MV-4-11 (cell line): ENCODE measurements around the gene RPF1.
"Not testable (repeated sequence)": the region's sequence is repeated elsewhere in the genome, so short reads cannot be mapped to it uniquely, and the experiment has no call there.

Experiments used
- DNase-seq: peaks from one replicate; lab custom pipeline; 2025; lab: John Stamatoyannopoulos, UW

Gene RPF1

GRCh38 chr1:84492726-84493125 lies 13.7 kb downstream of the RPF1 start:
- DNase-seq: no peak

GRCh38 chr1:84493747-84494146 lies 14.7 kb downstream of the RPF1 start:
- DNase-seq: no peak

- no peak for DNase-seq
Measured at GRCh38 chr1:84496498-84496897, 17.4 kb downstream of the RPF1 start.

- peak; percentile 47 for DNase-seq
Measured at GRCh38 chr1:84497631-84498275, 18.7 kb downstream of the RPF1 start.

- no peak for DNase-seq
Measured at GRCh38 chr1:84502927-84503326, 23.9 kb downstream of the RPF1 start.

GRCh38 chr1:84504580-84505492 lies 25.8 kb downstream of the RPF1 start:
- peak; percentile 45 for DNase-seq

- peak; percentile 50 for DNase-seq
Measured at GRCh38 chr1:84505493-84506001, 26.5 kb downstream of the RPF1 start.

- peak; percentile 94 for DNase-seq
Measured at GRCh38 chr1:84506002-84506728, 27.1 kb downstream of the RPF1 start, which contains the start of the genes GNG5 and SPATA1. Gene GNG5 (minus strand): TSS chr1:84506581. CDS start chr1:84506091, 490 bp downstream. Gene SPATA1 (plus strand): TSS chr1:84506386. CDS start chr1:84516360, 9,974 bp downstream.

GRCh38 chr1:84506729-84507453 lies 27.8 kb downstream of the RPF1 start:
- no peak for DNase-seq

GRCh38 chr1:84507887-84508286 lies 28.8 kb downstream of the RPF1 start:
- DNase-seq: not testable (repeated sequence)

- DNase-seq: no peak
Measured at GRCh38 chr1:84508510-84508909, 29.4 kb downstream of the RPF1 start.

- DNase-seq: no peak
Measured at GRCh38 chr1:84509029-84509428, 30.0 kb downstream of the RPF1 start.

- no peak for DNase-seq
Measured at GRCh38 chr1:84510165-84510564, 31.1 kb downstream of the RPF1 start.

- no peak for DNase-seq
Measured at GRCh38 chr1:84510668-84511067, 31.6 kb downstream of the RPF1 start.

GRCh38 chr1:84524590-84524989 lies 45.5 kb downstream of the RPF1 start:
- DNase-seq: no peak

GRCh38 chr1:84525779-84526178 lies 46.7 kb downstream of the RPF1 start:
- DNase-seq: no peak

- DNase-seq: no peak
Measured at GRCh38 chr1:84538599-84538998, 59.5 kb downstream of the RPF1 start.

- DNase-seq: no peak
Measured at GRCh38 chr1:84539972-84540371, 60.9 kb downstream of the RPF1 start.

- DNase-seq: no peak
Measured at GRCh38 chr1:84540759-84541158, 61.7 kb downstream of the RPF1 start.

- DNase-seq: no peak
Measured at GRCh38 chr1:84541679-84542078, 62.6 kb downstream of the RPF1 start.
